GM23338 (cell line): ENCODE results near the gene PDE12. TPM values are rescaled to one million over a fixed set of nuclear protein-coding genes. Genes with fewer than 3 reads are reported as not detected.

Source experiments
- ATAC-seq: fragments of 200-7000 bp; cut with Tn5 transposase; 3 replicates; pipeline ENCODE4 v1.9.1; 2020
- DNase-seq: peaks from one replicate; pipeline ENCODE4 v3.0.0-alpha.2; 2015; ENCODE audit warnings: low spot score
- H2AFZ ChIP-seq: fragments of 200-600 bp; sonication (generic); 2 replicates; pipeline ENCODE4 v1.8.0; 2016; ENCODE audit warnings: antibody characterized with exemption, mild to moderate bottlenecking, moderate library complexity
- H3F3A ChIP-seq: fragments of 200-600 bp; sonication (generic); replicated peaks from 2 replicates; pipeline ENCODE4 v1.8.0; 2017; ENCODE audit warnings: antibody characterized with exemption, mixed run types, low read depth
- H3K27ac ChIP-seq: fragments of 200-600 bp; sonication (generic); 2 replicates; pipeline ENCODE4 v1.6.1; 2016; ENCODE audit warnings: low read depth
- H3K27me3 ChIP-seq: fragments of 200-600 bp; sonication (generic); 2 replicates; pipeline ENCODE4 v1.8.0; 2016; ENCODE audit warnings: mild to moderate bottlenecking, mixed run types, moderate library complexity; ENCODE audit not compliant: insufficient read depth
- H3K36me3 ChIP-seq: fragments of 200-600 bp; sonication (generic); 2 replicates; pipeline ENCODE4 v1.8.0; 2016; ENCODE audit warnings: mild to moderate bottlenecking; ENCODE audit not compliant: insufficient read depth
- H3K4me1 ChIP-seq: fragments of 200-600 bp; sonication (generic); 2 replicates; pipeline ENCODE4 v1.8.0; 2016; ENCODE audit warnings: mild to moderate bottlenecking, moderate library complexity; ENCODE audit not compliant: insufficient read depth
- H3K4me2 ChIP-seq: fragments of 200-600 bp; sonication (generic); 2 replicates; pipeline ENCODE4 v1.7.1; 2017; ENCODE audit warnings: mixed run types
- H3K4me3 ChIP-seq: fragments of 200-600 bp; sonication (generic); 2 replicates; pipeline ENCODE4 v1.6.1; 2016; ENCODE audit warnings: mixed run types
- H3K79me2 ChIP-seq: fragments of 200-600 bp; sonication (generic); replicated peaks from 2 replicates; pipeline ENCODE4 v1.8.0; 2017; ENCODE audit warnings: mild to moderate bottlenecking; ENCODE audit not compliant: insufficient read depth
- H3K9me2 ChIP-seq: fragments of 200-600 bp; sonication (generic); 2 replicates; pipeline ENCODE4 v1.8.0; 2017; ENCODE audit not compliant: insufficient read depth
- H4K20me1 ChIP-seq: fragments of 200-600 bp; sonication (generic); replicated peaks from 2 replicates; pipeline ENCODE4 v1.8.0; 2017; ENCODE audit warnings: mild to moderate bottlenecking; ENCODE audit not compliant: insufficient read depth
- H3K27ac Mint-ChIP-seq: 2 replicates; pipeline ENCODE4 v1.8.0; 2020; ENCODE audit warnings: inconsistent platforms, mild to moderate bottlenecking, moderate library complexity, mixed read lengths
- H3K27me3 Mint-ChIP-seq: 3 replicates; pipeline ENCODE4 v1.8.0; 2022; ENCODE audit warnings: low read depth, mild to moderate bottlenecking, moderate library complexity, mixed read lengths, inconsistent platforms; ENCODE audit not compliant: insufficient read depth, poor library complexity
- H3K36me3 Mint-ChIP-seq: 3 replicates; pipeline ENCODE4 v1.8.0; 2021; ENCODE audit warnings: low read depth, mild to moderate bottlenecking, inconsistent platforms, moderate library complexity, mixed read lengths
- H3K4me1 Mint-ChIP-seq: 3 replicates; pipeline ENCODE4 v1.8.0; 2020; ENCODE audit warnings: mild to moderate bottlenecking, inconsistent platforms, mixed read lengths
- H3K4me3 Mint-ChIP-seq: 3 replicates; pipeline ENCODE4 v1.8.0; 2021; ENCODE audit warnings: moderate library complexity, mild to moderate bottlenecking, inconsistent platforms, mixed read lengths
- H3K9me3 Mint-ChIP-seq: 3 replicates; pipeline ENCODE4 v1.8.0; 2020; ENCODE audit warnings: moderate library complexity, mild to moderate bottlenecking, inconsistent platforms, mixed read lengths
- CREB1 ChIP-seq: fragments of 250-450 bp; sonication (Bioruptor Pico); IDR thresholded peaks from 2 replicates; pipeline ENCODE4 v1.5.0; 2020; ENCODE audit warnings: low read depth, mild to moderate bottlenecking, moderate library complexity
- CTCF ChIP-seq, 2 experiments: fragments of 200-600 bp in 1 of 2; sonication (generic) in 1 of 2; conservative IDR thresholded peaks; 2 replicates each; pipeline versions ENCODE4 v1.5.1 to v1.6.1; 2016 to 2017; ENCODE audit warnings: antibody characterized with exemption in 2 of 2, low read depth in 2 of 2, mild to moderate bottlenecking in 2 of 2, moderate library complexity in 1 of 2
- ETS1 ChIP-seq: IDR thresholded peaks from 2 replicates; pipeline ENCODE4 v1.6.1; 2016; ENCODE audit warnings: antibody characterized with exemption
- EZH2 ChIP-seq: fragments of 200-600 bp; sonication (generic); IDR thresholded peaks from one replicate; pipeline ENCODE4 v1.8.0; 2017; ENCODE audit warnings: antibody characterized with exemption, mild to moderate bottlenecking, low read depth; ENCODE audit not compliant: unreplicated experiment
- EZH2phosphoT487 ChIP-seq: fragments of 200-600 bp; sonication (generic); IDR thresholded peaks from one replicate; pipeline ENCODE4 v1.8.1; 2018; ENCODE audit warnings: antibody characterized with exemption; ENCODE audit not compliant: unreplicated experiment
- JUNB ChIP-seq: IDR thresholded peaks from one replicate; pipeline ENCODE4 v1.6.1; 2016; ENCODE audit warnings: antibody characterized with exemption; ENCODE audit not compliant: unreplicated experiment
- NANOG ChIP-seq: IDR thresholded peaks from 2 replicates; pipeline ENCODE4 v1.6.1; 2016; ENCODE audit warnings: antibody characterized with exemption, borderline replicate concordance
- POLR2AphosphoS5 ChIP-seq: IDR thresholded peaks from 2 replicates; pipeline ENCODE4 v1.6.1; 2016; ENCODE audit warnings: antibody characterized with exemption, low read depth
- REST ChIP-seq: IDR thresholded peaks from one replicate; pipeline ENCODE4 v1.6.1; 2018; ENCODE audit warnings: antibody characterized with exemption; ENCODE audit not compliant: unreplicated experiment
- STAT1 ChIP-seq: IDR thresholded peaks from one replicate; pipeline ENCODE4 v1.6.1; 2016; ENCODE audit warnings: antibody characterized with exemption; ENCODE audit not compliant: unreplicated experiment
- ZNF114 ChIP-seq: fragments of 250-450 bp; sonication (Bioruptor Pico); IDR thresholded peaks from 2 replicates; pipeline ENCODE4 v1.5.0; 2020; ENCODE audit warnings: mild to moderate bottlenecking, moderate library complexity
- ZNF331 ChIP-seq: fragments of 250-450 bp; sonication (Bioruptor Pico); IDR thresholded peaks from 2 replicates; pipeline ENCODE4 v1.5.0; 2020; ENCODE audit warnings: low read depth, mild to moderate bottlenecking, moderate library complexity
- ZNF462 ChIP-seq: fragments of 250-450 bp; sonication (Bioruptor Pico); IDR thresholded peaks from 2 replicates; pipeline ENCODE4 v1.5.0; 2020; ENCODE audit warnings: mild to moderate bottlenecking, moderate library complexity
- polyA plus RNA-seq: library from polyadenylated mRNA; unstranded; fragments of >200 nt; fragmentation: Nextera tagmentation; extraction: Ambion mirVana; gene quantifications from 2 replicates; pipeline ENCODE4 v1.2.1, GENCODE V29; 2016
- total RNA-seq: library from RNA; depleted of rRNA; stranded (reverse); fragments of >200 nt; shearing (Covaris generic); gene quantifications from 2 replicates; pipeline ENCODE4 v1.2.3, GENCODE V29; 2014

The PDE12 gene
- total and polyA plus RNA-seq, 2 experiments from 2014 or later: 5.0 to 14.3 TPM

GRCh38 chr3:57616233-57616632 is 60.2 kb downstream of the PDE12 start:
- Histone ChIP-seq H3K9me2 (no peaks in the 10 kb centered on the region), H2AFZ (no peak overlapping the region), H3K4me2 (no peak overlapping the region), H3F3A (no peaks in the 10 kb centered on the region), H4K20me1 (no peaks in the 10 kb centered on the region), H3K4me3 (no peak overlapping the region), H3K36me3 (no peaks in the 10 kb centered on the region; the same call in 1 of the 2 replicates), H3K79me2 (no peaks in the 10 kb centered on the region), H3K4me1 (no peaks in the 10 kb centered on the region; the same call in none of the 2 replicates), H3K27me3 (no peaks in the 10 kb centered on the region), H3K27ac (no peak overlapping the region)
- peaks cover 8% of the 10 kb centered on the region; the same call in 2 of the 3 replicates for H3K36me3 Mint-ChIP-seq
- H3K27me3 Mint-ChIP-seq: peaks cover 2% of the 10 kb centered on the region
- peaks cover 2% of the 10 kb centered on the region; the same call in 2 of the 3 replicates for H3K4me1 Mint-ChIP-seq
- no peak overlapping the region for H3K4me3 Mint-ChIP-seq
- no peak for TF ChIP-seq POLR2AphosphoS5
- no peak for TF ChIP-seq REST
- no peak for TF ChIP-seq JUNB
- TF ChIP-seq NANOG: no peak
- TF ChIP-seq CREB1 (CRISPR knock-in tag): no peak
- no peak for TF ChIP-seq EZH2phosphoT487
- no peak for TF ChIP-seq ZNF331 (CRISPR knock-in tag)
- TF ChIP-seq EZH2: no peak
- TF ChIP-seq CTCF (conservative IDR thresholded peaks at IDR 0.05; ENCODE audit: low read depth in 2 of 2): no peak
- no peak for TF ChIP-seq ZNF462 (CRISPR knock-in tag)
- TF ChIP-seq ZNF114 (CRISPR knock-in tag): no peak
- TF ChIP-seq ETS1: no peak
- TF ChIP-seq STAT1: no peak
- no peak for DNase-seq
- no peak overlapping the region for H3K27ac Mint-ChIP-seq
- H3K9me3 Mint-ChIP-seq: peaks cover 8% of the 10 kb centered on the region; the same call in 2 of the 3 replicates
- ATAC-seq: no peak
